B cell (primary cell): ENCODE data around the gene TES. TPM values are rescaled to one million over a fixed set of nuclear protein-coding genes. Genes with fewer than 3 reads are reported as not detected.

Experiments
- ATAC-seq: fragments of 200-7000 bp; cut with Tn5 transposase; one replicate; pipeline ENCODE4 v1.10.0; 2021; ENCODE audit warnings: low read depth, mild to moderate bottlenecking, moderate number of reproducible peaks, moderate library complexity
- CTCF ChIA-PET: fragments of 350-600 bp; sonication (Branson Sonifier 250); formaldehyde crosslinking; loops from one replicate; lab custom pipeline; 2021; ENCODE audit warnings: antibody characterized with exemption, inconsistent platforms; lab: Charles Lee
- POLR2A ChIA-PET: fragments of 350-600 bp; sonication (Branson Sonifier 250); formaldehyde crosslinking; loops from one replicate; lab custom pipeline; 2021; ENCODE audit warnings: antibody characterized with exemption; lab: Charles Lee
- DNase-seq: peaks from one replicate; pipeline ENCODE4 v3.0.0; 2013
- H2AFZ ChIP-seq: 2 replicates; pipeline ENCODE4 v1.6.1; 2012; ENCODE audit warnings: mild to moderate bottlenecking, low read depth, low read length; ENCODE audit not compliant: insufficient read depth, poor library complexity, severe bottlenecking
- H3K27ac ChIP-seq, 2 donors: 1 replicate in 1 of 2; 2 replicates in 1 of 2; pipeline ENCODE4 v1.5.1; 2012 to 2013; ENCODE audit warnings: low read length in 2 of 2, mild to moderate bottlenecking in 2 of 2, moderate library complexity in 1 of 2
- H3K27me3 ChIP-seq, 4 experiments: fragments of 200-600 bp in 1 of 4; sonication (generic) in 1 of 4; replicated peaks in 1 of 4; 1 replicate in 2 of 4; 2 replicates in 2 of 4; pipeline versions ENCODE4 v1.6.1 to v1.7.0; 2013 to 2016; ENCODE audit warnings: low read length in 3 of 4, mild to moderate bottlenecking in 2 of 4, mixed read lengths in 1 of 4, moderate library complexity in 1 of 4; ENCODE audit not compliant: insufficient read depth in 4 of 4, control insufficient read depth in 3 of 4; ENCODE audit errors: control extremely low read depth in 1 of 4
- H3K36me3 ChIP-seq, 2 experiments: replicated peaks in 1 of 2; 1 replicate in 1 of 2; 2 replicates in 1 of 2; pipeline versions ENCODE4 v1.6.1 to v1.7.1; 2013; ENCODE audit warnings: low read length in 1 of 2; ENCODE audit not compliant: insufficient read depth in 2 of 2, control insufficient read depth in 1 of 2; ENCODE audit errors: control extremely low read depth in 1 of 2, extremely low read depth in 1 of 2
- H3K4me1 ChIP-seq, 2 donors: fragments of 200-600 bp in 1 of 2; sonication (generic) in 1 of 2; 1 replicate in 1 of 2; 2 replicates in 1 of 2; pipeline versions ENCODE4 v1.5.1 to v1.6.1; 2013 to 2017; ENCODE audit warnings: low read length in 2 of 2; ENCODE audit not compliant: control insufficient read depth in 2 of 2, insufficient read depth in 2 of 2
- H3K4me2 ChIP-seq: replicated peaks from 2 replicates; pipeline ENCODE3; 2012; ENCODE audit warnings: mild to moderate bottlenecking, low read depth, low read length; ENCODE audit not compliant: poor library complexity, severe bottlenecking
- H3K4me3 ChIP-seq, 5 experiments: fragments of 200-600 bp in 1 of 5; sonication (generic) in 1 of 5; 1 replicate in 3 of 5; 2 replicates in 2 of 5; pipeline versions ENCODE4 v1.5.1 to v1.7.0; 2011 to 2016; ENCODE audit warnings: low read length in 4 of 5, mild to moderate bottlenecking in 4 of 5, low read depth in 2 of 5, control low read depth in 1 of 5, moderate library complexity in 1 of 5; ENCODE audit not compliant: insufficient read depth in 1 of 5; ENCODE audit errors: control extremely low read depth in 1 of 5, extremely low read depth in 1 of 5
- H3K79me2 ChIP-seq: fragments of 200-600 bp; sonication (generic); one replicate; pipeline ENCODE4 v1.6.0; 2016; ENCODE audit warnings: low read length; ENCODE audit not compliant: control insufficient read depth, insufficient read depth
- H3K9ac ChIP-seq: fragments of 200-600 bp; sonication (generic); 2 replicates; pipeline ENCODE4 v1.6.1; 2017; ENCODE audit warnings: mild to moderate bottlenecking, low read length, moderate library complexity
- H3K9me3 ChIP-seq, 3 donors: one replicate each; pipeline versions ENCODE4 v1.6.1 to v1.7.1; 2013; ENCODE audit warnings: low read length in 2 of 3; ENCODE audit not compliant: control insufficient read depth in 2 of 3, insufficient read depth in 1 of 3; ENCODE audit errors: control extremely low read depth in 1 of 3
- H4K20me1 ChIP-seq: 2 replicates; pipeline ENCODE4 v1.6.0; 2012; ENCODE audit warnings: mild to moderate bottlenecking, low read length; ENCODE audit not compliant: insufficient read depth, control insufficient read depth, poor library complexity, severe bottlenecking
- H3K27ac Mint-ChIP-seq: one replicate; pipeline ENCODE4 v1.8.0; 2021; ENCODE audit warnings: mixed read lengths
- H3K27me3 Mint-ChIP-seq: one replicate; pipeline ENCODE4 v1.8.0; 2021; ENCODE audit warnings: mixed read lengths
- H3K4me1 Mint-ChIP-seq: one replicate; pipeline ENCODE4 v1.8.0; 2021; ENCODE audit warnings: mixed read lengths
- H3K4me3 Mint-ChIP-seq: one replicate; pipeline ENCODE4 v1.8.0; 2021; ENCODE audit warnings: mixed read lengths
- H3K9me3 Mint-ChIP-seq: one replicate; pipeline ENCODE4 v1.8.0; 2022; ENCODE audit warnings: mixed read lengths; ENCODE audit not compliant: insufficient read depth
- CTCF ChIP-seq: fragments of 200-600 bp; IDR thresholded peaks from one replicate; pipeline ENCODE4 v1.8.0; 2022; ENCODE audit warnings: antibody characterized with exemption, mild to moderate bottlenecking
- EZH2 ChIP-seq: IDR thresholded peaks from 2 replicates; pipeline ENCODE4 v1.6.1; 2012; ENCODE audit warnings: borderline replicate concordance, low read depth, mild to moderate bottlenecking, moderate library complexity, low read length; ENCODE audit not compliant: insufficient read depth, poor library complexity, severe bottlenecking
- WGBS: methylation state at CpG from one replicate; pipeline ENCODE4 v1.1.5; 2013; ENCODE audit warnings: missing lambda C conversion rate; ENCODE audit not compliant: insufficient coverage; 5-methylcytosine and 5-hydroxymethylcytosine counted together
- intact Hi-C: fragments of 100-400 bp; cut with micrococcal nuclease; formaldehyde crosslinking; loops from one replicate; pipeline ENCODE4 v1.10.0; 2022
- polyA plus RNA-seq: library from polyadenylated mRNA; depleted of rRNA; stranded (reverse); fragments of >200 nt; gene quantifications from 2 replicates; pipeline ENCODE4 v1.2.3, GENCODE V29; 2012
- total RNA-seq, 2 donors: library from RNA; stranded (reverse); fragments of 120-200 nt in 1 of 2; gene quantifications; 1 replicate in 1 of 2; 2 replicates in 1 of 2; pipeline versions ENCODE4 v1.2.3 to v1.2.4, GENCODE V29; 2013 to 2022

The TES gene
- total and polyA plus RNA-seq, 2 donors (not counting 1 experiment from before 2014, with no cell fraction given) = 55.3 to 62.5 TPM

DNA sequence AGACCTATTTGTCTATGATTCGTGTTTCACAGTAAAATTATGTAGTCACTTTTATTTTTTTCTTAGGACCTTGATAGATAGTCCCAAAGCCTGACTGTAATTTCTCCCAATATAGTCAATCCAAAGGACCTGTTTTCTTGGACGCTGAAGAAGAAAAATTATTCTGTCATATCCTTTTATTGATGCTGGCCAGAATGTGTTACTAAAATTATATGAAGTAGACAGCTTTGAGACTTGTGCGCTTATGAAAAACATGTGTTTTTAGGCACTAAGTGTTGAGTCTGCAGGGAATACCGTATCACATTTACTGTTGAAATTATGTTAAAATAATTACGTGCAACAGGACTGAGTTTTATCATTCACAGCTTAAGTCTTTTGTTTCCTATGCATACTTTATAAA, 17.9 kb downstream of the TES start:
- TF ChIP-seq CTCF = no peak
- TF ChIP-seq EZH2 = no peak

DNA sequence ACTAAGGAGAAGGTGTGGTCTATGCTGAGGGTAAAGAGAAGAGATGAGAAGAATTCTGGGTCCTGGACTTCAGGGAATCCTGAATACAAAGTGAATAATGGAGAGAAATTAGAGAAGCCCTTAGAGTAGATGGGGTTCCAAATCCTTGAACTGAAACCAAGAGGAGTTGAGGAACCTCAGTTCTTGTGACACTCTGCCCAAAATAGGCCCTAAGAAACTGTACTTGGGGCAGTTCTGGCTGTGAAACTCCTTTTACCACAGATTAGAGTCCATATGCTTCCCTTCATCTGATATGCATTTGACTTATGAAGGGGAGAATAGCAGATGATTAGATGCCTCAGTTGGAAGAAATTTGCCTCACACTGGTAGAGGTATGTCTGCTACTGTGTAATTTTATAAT, 19.0 kb downstream of the TES start:
- H3K27me3 Mint-ChIP-seq = no peaks in the 10 kb centered on the region
- H3K4me3 Mint-ChIP-seq = no peak overlapping the region
- Histone ChIP-seq H4K20me1 (peaks cover 62% of the 10 kb centered on the region), H3K4me2 (peak overlapping the region; percentile 7), H3K27me3 (no peaks in the 10 kb centered on the region), H3K27ac (no peak overlapping the region), H3K4me1 (peaks cover 31 to 34% of the 10 kb centered on the region in 2 donors), H3K36me3 (no peaks in the 10 kb centered on the region), H2AFZ (no peak overlapping the region), H3K9me3 (no peaks in the 10 kb centered on the region), H3K4me3 (no peak overlapping the region), H3K9ac (no peak overlapping the region), H3K79me2 (peaks cover 76% of the 10 kb centered on the region)
- intact Hi-C loops = no loop called here
- CTCF ChIA-PET = interaction anchor here (0.9 to 10.5 kb wide), 3 partner anchors 47 to 362 kb away, joined by 3 to 497 read pairs (median 4); no protein-coding TSS in a partner anchor
- H3K4me1 Mint-ChIP-seq = peaks cover 70% of the 10 kb centered on the region
- H3K9me3 Mint-ChIP-seq = no peaks in the 10 kb centered on the region
- TF ChIP-seq EZH2 (no peak), CTCF (no peak)
- peak overlapping the region; percentile 26 for H3K27ac Mint-ChIP-seq
- no peak for DNase-seq
- POLR2A ChIA-PET = no interaction called here
- ATAC-seq = no peak

More for the DNA sequence above, 17.9 kb downstream of the TES start:
- H3K27me3 ChIP-seq = no peaks in the 10 kb centered on the region
- H3K4me1 ChIP-seq = peaks cover 38 to 46% of the 10 kb centered on the region in 2 donors
- ATAC-seq (no peak), DNase-seq (no peak)
- intact Hi-C loops = no loop called here
- no peak overlapping the region for H3K9ac ChIP-seq
- Mint-ChIP-seq H3K9me3 (no peaks in the 10 kb centered on the region), H3K4me1 (peaks cover 77% of the 10 kb centered on the region), H3K27ac (no peak overlapping the region), H3K27me3 (no peaks in the 10 kb centered on the region), H3K4me3 (no peak overlapping the region)
- ChIA-PET CTCF (interaction anchor here (0.8 to 10.5 kb wide), 4 partner anchors 8 to 361 kb away, joined by 3 to 497 read pairs (median 3); partner anchors contain the start of gene TES), POLR2A (interaction anchor here (0.5 kb wide), 1 partner anchor 409 kb away, joined by 4 read pairs; no protein-coding TSS in a partner anchor)
- no peak overlapping the region for H2AFZ ChIP-seq
- no peak overlapping the region for H3K27ac ChIP-seq
- peaks cover 72% of the 10 kb centered on the region for H4K20me1 ChIP-seq
- no peaks in the 10 kb centered on the region for H3K9me3 ChIP-seq
- no CpG with 5 or more reads among the region's 5 CpGs for WGBS
- H3K4me2 ChIP-seq = no peak overlapping the region
- no peak overlapping the region for H3K4me3 ChIP-seq
- peaks cover 87% of the 10 kb centered on the region for H3K79me2 ChIP-seq
- no peaks in the 10 kb centered on the region for H3K36me3 ChIP-seq
